ENCODE measurements around the gene TXNDC15. TPM values are rescaled to one million over a fixed set of nuclear protein-coding genes. Genes with fewer than 3 reads are reported as not detected.

The TXNDC15 gene
- total RNA-seq, 2 donors from 2014 or later = 91.2 to 181 TPM

- Histone ChIP-seq H3K4me3 (no peak overlapping the region), H3K27ac (no peak overlapping the region), H3K4me1 (ENCODE audit: control insufficient read depth in 1 of 2, low read depth in 2 of 2) (no peaks in the 10 kb centered on the region), H3K9me3 (no peaks in the 10 kb centered on the region), H3K27me3 (replicated peaks; ENCODE audit: insufficient read depth) (no peaks in the 10 kb centered on the region), H3K36me3 (peaks cover 3% of the 10 kb centered on the region)
- TF ChIP-seq CTCF (IDR thresholded peaks at IDR 0.05) = no peak
- ATAC-seq (ENCODE audit: insufficient number of reproducible peaks, low FRiP score, low read depth) (no peak), DNase-seq (ENCODE audit: low spot score) (no peak)
Observed at GRCh38 chr5:134943547-134943946, 69.4 kb downstream of the TXNDC15 start.

GRCh38 chr5:134944630-134945029 lies 70.5 kb downstream of the TXNDC15 start:
- Histone ChIP-seq H3K9me3 (no peaks in the 10 kb centered on the region), H3K4me3 (no peak overlapping the region), H3K4me1 (ENCODE audit: control insufficient read depth in 1 of 2, low read depth in 2 of 2) (no peaks in the 10 kb centered on the region), H3K27ac (no peak overlapping the region), H3K36me3 (peaks cover 3% of the 10 kb centered on the region), H3K27me3 (replicated peaks; ENCODE audit: insufficient read depth) (no peaks in the 10 kb centered on the region)
- ATAC-seq (ENCODE audit: insufficient number of reproducible peaks, low FRiP score, low read depth) (no peak), DNase-seq (ENCODE audit: low spot score) (no peak)
- no peak for TF ChIP-seq CTCF (IDR thresholded peaks at IDR 0.05)

GRCh38 chr5:134945041-134945440 lies 70.9 kb downstream of the TXNDC15 start:
- no peaks in the 10 kb centered on the region for H3K27me3 ChIP-seq (replicated peaks; ENCODE audit: insufficient read depth)
- H3K4me3 ChIP-seq = no peak overlapping the region
- TF ChIP-seq CTCF (IDR thresholded peaks at IDR 0.05) = no peak
- H3K9me3 ChIP-seq = no peaks in the 10 kb centered on the region
- no peak overlapping the region for H3K27ac ChIP-seq
- H3K4me1 ChIP-seq (ENCODE audit: control insufficient read depth in 1 of 2, low read depth in 2 of 2) = no peaks in the 10 kb centered on the region
- ATAC-seq (ENCODE audit: insufficient number of reproducible peaks, low FRiP score, low read depth) (no peak), DNase-seq (ENCODE audit: low spot score) (no peak)
- peaks cover 3% of the 10 kb centered on the region for H3K36me3 ChIP-seq

- H3K27ac ChIP-seq = no peak overlapping the region
Observed at GRCh38 chr5:134948911-134949310, 74.7 kb downstream of the TXNDC15 start.

GRCh38 chr5:134949316-134949715 lies 75.1 kb downstream of the TXNDC15 start:
- no peak for ATAC-seq (ENCODE audit: insufficient number of reproducible peaks, low FRiP score, low read depth)

More at GRCh38 chr5:134948911-134949310, 74.7 kb downstream of the TXNDC15 start:
- no peak overlapping the region for H3K4me3 ChIP-seq
- H3K27me3 ChIP-seq (replicated peaks; ENCODE audit: insufficient read depth) = no peaks in the 10 kb centered on the region
- H3K4me1 ChIP-seq (ENCODE audit: control insufficient read depth in 1 of 2, low read depth in 2 of 2) = no peaks in the 10 kb centered on the region
- DNase-seq (ENCODE audit: low spot score) (no peak), ATAC-seq (ENCODE audit: insufficient number of reproducible peaks, low FRiP score, low read depth) (no peak)
- H3K36me3 ChIP-seq = no peaks in the 10 kb centered on the region
- no peak for TF ChIP-seq CTCF (IDR thresholded peaks at IDR 0.05)
- H3K9me3 ChIP-seq = peaks cover under 1% of the 10 kb centered on the region

More at GRCh38 chr5:134949316-134949715, 75.1 kb downstream of the TXNDC15 start:
- no peak for DNase-seq (ENCODE audit: low spot score)
- Histone ChIP-seq H3K27me3 (replicated peaks; ENCODE audit: insufficient read depth) (no peaks in the 10 kb centered on the region), H3K9me3 (peaks cover 4% of the 10 kb centered on the region), H3K4me1 (ENCODE audit: control insufficient read depth in 1 of 2, low read depth in 2 of 2) (no peaks in the 10 kb centered on the region), H3K36me3 (no peaks in the 10 kb centered on the region), H3K27ac (no peak overlapping the region), H3K4me3 (no peak overlapping the region)
- no peak for TF ChIP-seq CTCF (IDR thresholded peaks at IDR 0.05)

Other genes with a start within 250 kb of the TXNDC15 start
- 10 to 100 TPM; 53.7 to 57.4 TPM for gene SAR1B, start 241.5 kb upstream of the TXNDC15 start, total RNA-seq
- 10 to 100 TPM; 28.2 to 32.9 TPM for gene SEC24A, start 225.6 kb upstream of the TXNDC15 start, total RNA-seq
- gene CAMLG, start 135.8 kb upstream of the TXNDC15 start, total RNA-seq = 10 to 100 TPM; 18.4 to 24.4 TPM
- gene DDX46, start 115.6 kb upstream of the TXNDC15 start, total RNA-seq = 10 to 100 TPM; 27.1 to 59.2 TPM
- 10 to 100 TPM; 63.8 to 71.0 TPM for gene C5orf24, start 28.4 kb upstream of the TXNDC15 start, total RNA-seq
- 10 to 100 TPM in 1 of 2 donors, 1 to 10 TPM in 1; 6.9 to 10.4 TPM for gene PCBD2, start 30.8 kb downstream of the TXNDC15 start, total RNA-seq
- not detected for gene CATSPER3, start 93.5 kb downstream of the TXNDC15 start, total RNA-seq
- gene PITX1, start 159.9 kb downstream of the TXNDC15 start, total RNA-seq = not detected